ENCODE results near the gene ZNF18.

DNA sequence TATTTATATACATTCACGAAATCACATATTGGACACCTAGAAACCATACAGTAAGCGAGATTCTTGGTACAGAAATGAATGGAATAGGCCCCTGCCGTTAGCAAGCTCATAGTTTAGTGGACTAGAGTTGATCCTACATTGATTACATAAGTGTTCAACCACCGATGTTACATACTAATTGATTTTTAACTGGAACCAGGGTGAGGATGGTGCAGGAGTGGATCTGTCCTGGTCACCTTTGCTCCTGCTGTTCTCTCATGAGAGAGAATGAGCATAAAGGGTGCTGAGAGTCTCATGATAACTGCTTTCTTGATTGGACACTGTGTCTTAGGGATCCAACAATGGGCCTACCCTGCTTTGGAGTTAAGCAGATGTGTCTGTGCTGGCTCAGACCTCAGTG lies 37.3 kb upstream of the ZNF18 start:
- TF ChIP-seq EZH2 (IDR thresholded peaks at IDR 0.05; ENCODE audit: insufficient read depth, poor library complexity, severe bottlenecking) (no peak), EZH2phosphoT487 (IDR thresholded peaks at IDR 0.05; ENCODE audit: insufficient read depth, low read depth) (no peak)
